Activated T-cell treated with anti-CD3 and anti-CD28 coated beads for 1 hour (primary cell): ENCODE data around the gene DDAH1.

ENCODE experiments used
- DNase-seq: peaks from one replicate; pipeline ENCODE4 v3.0.0-alpha.2; 2020; ENCODE audit warnings: low read depth

Gene DDAH1

DNA sequence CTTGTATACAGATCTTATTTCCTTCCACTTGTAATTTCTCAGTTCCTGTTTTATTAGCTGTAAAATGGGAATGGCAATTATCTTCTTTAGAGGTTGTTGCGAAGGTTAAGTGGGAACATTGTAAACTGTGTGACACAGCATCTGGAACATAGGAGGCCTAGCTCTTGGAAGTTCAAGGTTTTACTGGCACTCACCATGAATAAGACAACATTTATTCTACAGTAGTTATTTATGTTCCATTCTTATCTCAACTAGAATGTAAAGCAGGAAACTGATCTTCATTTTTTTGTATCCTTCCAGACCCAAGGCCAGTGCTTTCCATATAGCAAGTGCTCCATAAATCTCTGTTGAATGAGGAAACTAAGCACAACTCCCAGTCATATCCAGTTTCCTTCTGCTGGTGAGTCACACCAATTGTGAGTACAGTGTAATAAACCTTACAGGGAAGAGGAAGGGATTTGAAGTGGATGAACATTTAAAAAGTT, 189.9 kb downstream of the DDAH1 start:
- DNase-seq = no peak

DNA sequence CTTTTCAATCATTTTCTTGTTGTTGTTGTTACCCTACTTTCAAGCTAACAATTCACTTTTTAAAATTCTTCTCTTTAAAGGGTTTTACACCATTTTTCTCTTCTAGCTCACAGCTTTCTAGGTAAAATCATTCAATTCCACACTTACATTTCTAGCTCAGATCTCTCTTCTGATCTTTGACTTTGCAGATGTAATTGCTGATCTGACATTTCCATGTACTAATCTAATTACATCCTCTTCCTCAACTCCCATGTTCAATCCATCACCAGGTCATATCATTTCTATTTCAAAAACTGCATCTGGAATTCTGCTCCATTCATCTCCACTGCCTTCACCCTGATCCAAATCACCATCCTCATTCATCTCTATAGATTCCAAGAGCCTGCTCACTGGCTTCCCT, 191.6 kb downstream of the DDAH1 start:
- DNase-seq = no peak

DNA sequence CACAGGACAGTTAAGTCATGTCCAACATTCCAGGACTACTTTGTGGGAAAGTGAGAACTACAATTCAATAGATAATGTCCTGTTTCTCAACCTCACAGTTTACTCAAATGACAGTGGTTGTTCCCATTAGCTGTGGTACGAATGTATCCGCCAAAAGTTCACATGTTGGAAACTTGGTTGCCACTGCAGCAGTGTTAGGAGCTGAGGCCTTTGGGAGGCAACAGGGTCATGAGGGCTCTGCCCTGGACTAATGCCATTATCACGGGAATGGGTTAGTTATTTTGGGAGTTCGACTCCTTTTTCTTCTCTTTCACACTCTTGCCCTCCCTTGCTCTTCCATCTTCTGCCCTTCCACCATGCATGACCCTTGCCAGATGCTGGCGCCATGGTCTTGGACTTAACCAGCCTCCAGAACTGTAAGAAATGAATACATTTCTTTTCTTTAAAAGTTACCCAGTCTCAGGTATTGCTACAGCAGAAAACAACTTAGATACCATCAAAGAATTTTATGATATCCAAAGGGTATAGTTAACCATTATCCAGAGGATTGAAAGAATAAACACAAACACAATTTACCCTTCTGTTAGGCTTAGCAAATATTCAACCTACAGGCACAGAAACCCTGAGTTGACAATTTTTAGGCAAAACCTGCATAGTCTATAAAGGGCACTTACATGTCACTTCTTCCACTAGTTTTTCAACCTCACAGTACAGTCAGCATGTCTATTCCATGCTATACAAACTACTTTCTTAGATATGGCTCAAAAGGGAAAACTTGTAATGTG, 196.0 kb downstream of the DDAH1 start:
- no peak for DNase-seq
